GM19238 (cell line): ENCODE data around the gene HSPB9.
"Not testable (repeated sequence)": the region's sequence is repeated elsewhere in the genome, so short reads cannot be mapped to it uniquely, and the experiment has no call there.

Experiments
- DNase-seq: peaks from one replicate; pipeline ENCODE4 v3.0.0; 2011; ENCODE audit warnings: low spot score; ENCODE audit not compliant: insufficient read length

HSPB9 gene

GRCh38 chr17:42119301-42119700 is 3.3 kb upstream of the HSPB9 start:
- no peak for DNase-seq

- no peak for DNase-seq
Measured at GRCh38 chr17:42120161-42120769, 2.3 kb upstream of the HSPB9 start.

GRCh38 chr17:42120770-42121769 is 1.5 kb upstream of the HSPB9 start, which contains the start of gene KAT2A:
Gene KAT2A, minus strand, starts transcription at chr17:42121367. Its CDS starts 63 bp downstream, at chr17:42121304.
- peak; percentile 93 for DNase-seq

- no peak for DNase-seq
Measured at GRCh38 chr17:42124256-42124655, 1.7 kb downstream of the HSPB9 start.

- no peak for DNase-seq
Measured at GRCh38 chr17:42125565-42125964, 3.0 kb downstream of the HSPB9 start.

- DNase-seq = no peak
Measured at GRCh38 chr17:42126836-42127235, 4.2 kb downstream of the HSPB9 start.

GRCh38 chr17:42127414-42127813 is 4.8 kb downstream of the HSPB9 start:
- DNase-seq = no peak

- no peak for DNase-seq
Measured at GRCh38 chr17:42129109-42129837, 6.7 kb downstream of the HSPB9 start.

- DNase-seq = no peak
Measured at GRCh38 chr17:42130310-42130936, 7.8 kb downstream of the HSPB9 start.

- no peak for DNase-seq
Measured at GRCh38 chr17:42131232-42131631, 8.6 kb downstream of the HSPB9 start.

GRCh38 chr17:42131981-42132432 is 9.4 kb downstream of the HSPB9 start:
- DNase-seq = no peak

GRCh38 chr17:42132941-42133340 is 10.3 kb downstream of the HSPB9 start:
- no peak for DNase-seq

GRCh38 chr17:42133461-42134041 is 10.9 kb downstream of the HSPB9 start:
- DNase-seq = peak; percentile 65

- no peak for DNase-seq
Measured at GRCh38 chr17:42135151-42135550, 12.5 kb downstream of the HSPB9 start.

GRCh38 chr17:42135664-42136653 is 13.4 kb downstream of the HSPB9 start:
- DNase-seq = no peak

GRCh38 chr17:42136654-42137051 is 14.0 kb downstream of the HSPB9 start:
- DNase-seq = no peak

GRCh38 chr17:42138749-42139492 is 16.3 kb downstream of the HSPB9 start:
- no peak for DNase-seq

GRCh38 chr17:42140690-42141089 is 18.1 kb downstream of the HSPB9 start:
- not testable (repeated sequence) for DNase-seq

- no peak for DNase-seq
Measured at GRCh38 chr17:42141382-42141781, 18.8 kb downstream of the HSPB9 start.
